Measurements from ENCODE around the gene TNK2. TPM values are rescaled to one million over a fixed set of nuclear protein-coding genes. Genes with fewer than 3 reads are reported as not detected.

The TNK2 gene
- total and polyA plus RNA-seq, 2 of the 13 experiments (the other 11 are each of a cell fraction or from before 2014, with no cell fraction given): 4.6 to 5.8 TPM

DNA sequence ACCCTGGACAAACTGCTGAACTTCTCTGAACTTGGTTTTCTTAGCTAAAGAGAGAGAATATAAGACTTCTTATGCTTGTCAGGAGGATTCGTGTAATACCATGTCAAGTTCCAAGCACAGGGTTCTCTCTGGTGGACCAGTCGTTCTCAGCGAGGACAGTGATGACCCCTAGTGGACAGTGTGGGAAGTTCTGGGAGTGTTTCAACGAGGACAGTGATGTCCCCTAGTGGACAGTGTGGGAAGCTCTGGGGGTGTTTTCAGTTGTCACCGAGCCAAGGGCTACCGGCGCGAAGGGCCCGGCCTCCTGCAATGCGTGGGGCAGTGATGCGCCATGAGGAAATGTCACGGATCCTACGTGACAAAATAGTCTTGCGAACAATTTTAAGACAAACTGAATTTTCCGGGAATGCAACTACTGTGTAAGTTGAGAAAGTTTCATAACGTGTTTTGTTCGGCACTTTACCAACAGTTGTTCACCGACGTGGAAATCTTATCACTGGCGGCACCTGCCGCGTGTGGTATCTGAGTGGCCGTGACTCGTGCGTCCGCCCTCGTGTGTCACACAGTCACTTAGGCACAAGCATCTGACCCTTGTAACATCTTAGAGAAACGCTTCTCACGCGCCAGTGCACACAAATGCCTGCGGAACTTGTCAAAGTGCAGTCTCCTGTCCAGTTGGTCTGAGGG is 57.4 kb downstream of the TNK2 start (continued):
- TF ChIP-seq, protein P1, sequence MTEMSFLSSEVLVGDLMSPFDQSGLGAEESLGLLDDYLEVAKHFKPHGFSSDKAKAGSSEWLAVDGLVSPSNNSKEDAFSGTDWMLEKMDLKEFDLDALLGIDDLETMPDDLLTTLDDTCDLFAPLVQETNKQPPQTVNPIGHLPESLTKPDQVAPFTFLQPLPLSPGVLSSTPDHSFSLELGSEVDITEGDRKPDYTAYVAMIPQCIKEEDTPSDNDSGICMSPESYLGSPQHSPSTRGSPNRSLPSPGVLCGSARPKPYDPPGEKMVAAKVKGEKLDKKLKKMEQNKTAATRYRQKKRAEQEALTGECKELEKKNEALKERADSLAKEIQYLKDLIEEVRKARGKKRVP (CRISPR knock-in tag; IDR thresholded peaks at IDR 0.05): no peak
- TF ChIP-seq NR0B2 (CRISPR knock-in tag; IDR thresholded peaks at IDR 0.05) (peak; percentile 61; the same call in 1 of the 2 replicates), DNMT1 (CRISPR knock-in tag; IDR thresholded peaks at IDR 0.05) (no peak), REPIN1 (CRISPR knock-in tag; IDR thresholded peaks at IDR 0.05; ENCODE audit: borderline replicate concordance, low read depth) (peak; percentile 71; the same call in 1 of the 2 replicates), ZNF350 (CRISPR knock-in tag; IDR thresholded peaks at IDR 0.05; ENCODE audit: borderline replicate concordance, low read depth) (0 out of 2 replicates have a peak, but pooled peaks have one; percentile 19), KAT8 (CRISPR knock-in tag; IDR thresholded peaks at IDR 0.05) (peak; percentile 50; the same call in 1 of the 2 replicates), NR1H2 (CRISPR knock-in tag; IDR thresholded peaks at IDR 0.05; ENCODE audit: borderline replicate concordance, low read depth) (no peak), TRIM22 (IDR thresholded peaks at IDR 0.05) (no peak), SOX6 (IDR thresholded peaks at IDR 0.05) (no peak), SOX6 (CRISPR knock-in tag; IDR thresholded peaks at IDR 0.05) (peak; percentile 25; the same call in 1 of the 2 replicates), NCOA2 (CRISPR knock-in tag; IDR thresholded peaks at IDR 0.05) (0 out of 2 replicates have a peak, but pooled peaks have one; percentile 36), ZNF180 (CRISPR knock-in tag; IDR thresholded peaks at IDR 0.05; ENCODE audit: borderline replicate concordance, low read depth) (no peak), ZNF383 (CRISPR knock-in tag; IDR thresholded peaks at IDR 0.05; ENCODE audit: borderline replicate concordance) (no peak), SNAPC2 (CRISPR knock-in tag; IDR thresholded peaks at IDR 0.05) (no peak), HOXA5 (CRISPR knock-in tag; IDR thresholded peaks at IDR 0.05) (no peak), SOX13 (IDR thresholded peaks at IDR 0.05) (no peak), SOX13 (CRISPR knock-in tag; conservative IDR thresholded peaks at IDR 0.05 in 1 of 2, IDR thresholded peaks at IDR 0.05 in 1 of 2) (0 out of 4 replicates have a peak, but pooled peaks of 1 of the 2 experiments have one; percentile 16), MTERF4 (CRISPR knock-in tag; IDR thresholded peaks at IDR 0.05) (no peak), GTF2F1 (IDR thresholded peaks at IDR 0.05; ENCODE audit: low read length) (no peak), ZNF530 (CRISPR knock-in tag; IDR thresholded peaks at IDR 0.05; ENCODE audit: low read depth) (no peak), SOX5 (CRISPR knock-in tag; IDR thresholded peaks at IDR 0.05; ENCODE audit: borderline replicate concordance) (peak; percentile 29; the same call in 1 of the 2 replicates)
- TF ChIP-seq, protein P2, sequence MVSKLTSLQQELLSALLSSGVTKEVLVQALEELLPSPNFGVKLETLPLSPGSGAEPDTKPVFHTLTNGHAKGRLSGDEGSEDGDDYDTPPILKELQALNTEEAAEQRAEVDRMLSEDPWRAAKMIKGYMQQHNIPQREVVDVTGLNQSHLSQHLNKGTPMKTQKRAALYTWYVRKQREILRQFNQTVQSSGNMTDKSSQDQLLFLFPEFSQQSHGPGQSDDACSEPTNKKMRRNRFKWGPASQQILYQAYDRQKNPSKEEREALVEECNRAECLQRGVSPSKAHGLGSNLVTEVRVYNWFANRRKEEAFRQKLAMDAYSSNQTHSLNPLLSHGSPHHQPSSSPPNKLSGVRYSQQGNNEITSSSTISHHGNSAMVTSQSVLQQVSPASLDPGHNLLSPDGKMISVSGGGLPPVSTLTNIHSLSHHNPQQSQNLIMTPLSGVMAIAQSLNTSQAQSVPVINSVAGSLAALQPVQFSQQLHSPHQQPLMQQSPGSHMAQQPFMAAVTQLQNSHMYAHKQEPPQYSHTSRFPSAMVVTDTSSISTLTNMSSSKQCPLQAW (CRISPR knock-in tag; IDR thresholded peaks at IDR 0.05): no peak
- TF ChIP-seq, protein P3, sequence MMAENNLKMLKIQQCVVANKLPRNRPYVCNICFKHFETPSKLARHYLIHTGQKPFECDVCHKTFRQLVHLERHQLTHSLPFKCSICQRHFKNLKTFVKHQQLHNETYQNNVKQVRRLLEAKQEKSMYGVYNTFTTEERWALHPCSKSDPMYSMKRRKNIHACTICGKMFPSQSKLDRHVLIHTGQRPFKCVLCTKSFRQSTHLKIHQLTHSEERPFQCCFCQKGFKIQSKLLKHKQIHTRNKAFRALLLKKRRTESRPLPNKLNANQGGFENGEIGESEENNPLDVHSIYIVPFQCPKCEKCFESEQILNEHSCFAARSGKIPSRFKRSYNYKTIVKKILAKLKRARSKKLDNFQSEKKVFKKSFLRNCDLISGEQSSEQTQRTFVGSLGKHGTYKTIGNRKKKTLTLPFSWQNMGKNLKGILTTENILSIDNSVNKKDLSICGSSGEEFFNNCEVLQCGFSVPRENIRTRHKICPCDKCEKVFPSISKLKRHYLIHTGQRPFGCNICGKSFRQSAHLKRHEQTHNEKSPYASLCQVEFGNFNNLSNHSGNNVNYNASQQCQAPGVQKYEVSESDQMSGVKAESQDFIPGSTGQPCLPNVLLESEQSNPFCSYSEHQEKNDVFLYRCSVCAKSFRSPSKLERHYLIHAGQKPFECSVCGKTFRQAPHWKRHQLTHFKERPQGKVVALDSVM (CRISPR knock-in tag; IDR thresholded peaks at IDR 0.05): no peak
